DMS114 treated with DMSO at 0.1 percent for 48 hours (cell line): ENCODE measurements around the gene RBM19.
A peak's percentile ranks its signal among the peaks of the same experiment; 100 is the strongest.

Experiments used
- DNase-seq: peaks from one replicate; lab custom pipeline; 2025; ENCODE audit not compliant: unreplicated experiment; lab: John Stamatoyannopoulos, UW

RBM19 gene

GRCh38 chr12:113990250-113991223 is 24.4 kb upstream of the RBM19 start:
- DNase-seq = no peak

DNA sequence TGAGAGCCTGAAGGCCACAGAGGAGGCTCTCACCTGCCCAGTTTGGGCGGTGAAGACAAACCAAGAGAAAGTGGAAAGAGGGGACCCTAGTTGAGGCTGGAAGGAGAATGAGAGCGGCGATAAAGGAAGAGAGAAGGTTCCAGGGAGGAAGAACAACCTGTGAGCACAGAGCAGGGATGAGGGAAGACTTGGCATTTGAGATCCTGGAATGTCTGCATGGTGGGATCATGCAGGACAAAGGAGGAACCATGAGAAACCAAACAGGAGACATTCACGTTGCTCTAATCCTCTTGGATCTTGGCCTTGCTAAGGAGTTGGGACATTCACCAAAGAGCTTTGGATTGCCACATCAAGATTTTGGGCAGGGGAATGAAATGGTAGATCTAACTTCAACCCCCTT is 22.9 kb upstream of the RBM19 start:
- no peak for DNase-seq

DNA sequence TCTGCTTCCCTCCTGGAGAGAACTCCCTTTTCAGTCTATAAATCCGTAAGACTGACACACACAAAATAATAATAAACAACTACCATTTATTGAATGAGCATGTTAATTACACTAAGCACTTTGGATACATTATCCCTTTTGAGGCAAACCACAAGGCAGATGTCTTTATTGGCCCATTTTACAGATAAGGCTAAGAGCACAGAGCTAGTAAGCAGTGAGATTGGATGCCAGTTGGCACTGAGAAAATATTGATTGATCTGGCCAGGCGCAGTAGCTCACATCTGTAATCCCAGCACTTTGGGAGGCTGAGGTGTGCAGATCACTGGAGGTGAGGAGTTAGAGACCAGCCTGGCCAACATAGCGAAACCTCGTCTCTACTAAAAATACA is 21.9 kb upstream of the RBM19 start:
- DNase-seq = no peak

- no peak for DNase-seq
Measured at GRCh38 chr12:113987261-113988063, 21.3 kb upstream of the RBM19 start.

DNA sequence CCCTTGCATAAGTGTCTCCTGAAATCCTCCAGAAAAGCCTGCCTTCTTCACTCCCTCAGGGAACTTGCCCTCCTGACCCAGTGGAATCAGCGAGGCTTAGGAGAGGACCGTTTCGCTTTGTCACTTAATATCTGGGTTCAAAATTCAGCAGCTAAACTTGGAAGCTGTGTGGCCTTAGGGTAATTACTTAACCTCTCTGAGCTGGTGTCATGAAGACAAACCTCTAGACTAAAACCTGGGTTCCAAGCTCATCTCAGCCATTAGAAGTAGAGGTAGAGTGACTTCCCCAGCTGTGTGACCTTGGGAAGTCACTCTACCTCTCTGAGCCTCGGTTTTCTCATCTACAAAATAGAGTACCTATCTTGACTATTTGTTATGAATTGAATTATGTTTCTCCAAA is 18.3 kb upstream of the RBM19 start:
- no peak for DNase-seq

DNA sequence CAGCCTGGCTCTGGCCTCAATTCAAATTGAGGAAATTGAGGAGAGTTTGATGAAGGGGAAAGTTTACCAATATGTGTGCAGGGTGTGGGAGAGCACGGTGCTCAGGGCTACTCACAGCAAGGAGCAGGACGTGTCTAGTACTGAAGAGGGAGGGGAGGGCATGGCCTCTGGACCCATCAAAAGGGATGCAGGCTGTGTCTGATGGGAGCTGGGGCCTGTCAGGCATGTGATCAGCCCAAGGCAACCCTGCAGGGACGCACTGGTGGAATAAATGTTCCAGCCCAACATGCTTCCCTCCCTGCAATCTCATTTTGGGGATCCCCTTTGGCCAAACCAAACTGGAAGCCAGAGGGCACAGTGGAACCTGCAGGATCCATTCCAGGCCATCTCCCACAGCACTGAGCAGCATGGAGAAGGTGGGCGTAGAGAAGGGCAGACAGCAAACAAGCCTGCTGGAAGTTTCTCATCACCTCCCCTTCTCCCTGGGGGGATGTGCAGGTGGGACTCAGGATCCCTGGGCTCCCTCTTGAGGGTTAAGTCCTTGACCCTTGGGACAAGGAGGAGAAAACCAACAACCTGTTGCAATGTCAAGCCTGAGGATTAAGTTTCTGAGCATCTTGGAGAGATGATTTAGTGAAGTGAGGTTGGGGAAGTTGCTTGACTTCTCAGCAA is 17.8 kb upstream of the RBM19 start:
- no peak for DNase-seq

DNA sequence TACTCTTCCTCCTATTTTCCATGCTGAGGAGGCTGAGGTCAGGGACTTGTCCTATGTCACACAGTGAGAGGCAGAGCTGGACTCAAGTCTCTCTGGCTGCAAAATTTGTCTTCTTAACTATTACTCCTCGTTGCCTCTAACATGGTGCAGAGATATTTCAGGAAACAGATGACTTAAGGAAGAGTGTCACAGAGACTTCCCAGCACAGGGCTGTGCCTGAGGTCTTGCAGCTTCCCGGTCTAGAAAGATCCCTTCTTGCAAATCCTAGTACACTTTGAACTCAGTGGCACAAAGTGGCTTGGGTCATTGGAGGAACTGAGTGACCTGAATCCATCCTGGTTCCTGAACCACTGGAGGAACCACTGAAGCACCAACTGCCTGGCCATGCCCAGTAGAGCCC is 17.1 kb upstream of the RBM19 start:
- no peak for DNase-seq

DNA sequence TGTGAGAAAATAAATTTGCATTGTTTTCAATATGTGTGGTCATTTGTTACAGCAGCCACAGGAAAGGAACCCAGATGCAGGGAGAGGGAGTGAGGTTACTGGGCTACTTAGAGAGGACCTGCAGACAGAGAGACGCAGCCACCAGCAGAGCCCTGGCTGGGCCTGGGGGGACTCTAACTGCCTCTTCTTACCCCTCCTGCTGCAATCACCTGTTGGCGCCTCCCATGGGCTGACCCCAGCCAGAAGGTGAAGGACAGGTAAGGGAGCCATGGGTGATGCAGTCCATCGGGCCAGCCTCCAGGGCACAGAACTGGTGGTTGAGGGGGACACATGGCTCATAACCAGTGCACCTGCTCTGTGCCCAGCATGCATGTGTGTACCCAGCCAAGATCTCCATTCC is 15.8 kb upstream of the RBM19 start:
- no peak for DNase-seq

- peak; percentile 51 for DNase-seq
Measured at GRCh38 chr12:113980537-113981337, 14.6 kb upstream of the RBM19 start.

DNA sequence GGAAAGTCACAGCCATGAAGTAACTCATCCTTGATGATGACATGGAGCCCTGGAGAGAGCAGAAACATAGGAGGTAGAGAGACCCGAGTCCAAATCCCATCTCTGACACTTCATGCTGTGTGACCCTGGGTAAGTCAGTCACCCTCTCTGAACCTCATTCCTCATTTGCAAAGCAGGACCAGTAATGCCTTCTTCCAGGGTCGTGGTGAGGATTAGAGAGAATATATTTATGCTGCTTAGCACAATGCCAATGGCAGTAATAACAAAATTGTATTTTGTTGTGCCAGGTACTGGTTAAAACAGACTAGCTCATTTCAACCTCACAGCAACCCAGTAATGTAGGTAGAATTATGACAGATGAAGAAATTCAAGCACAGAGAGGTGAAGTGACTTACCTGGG is 13.9 kb upstream of the RBM19 start:
- DNase-seq = no peak

DNA sequence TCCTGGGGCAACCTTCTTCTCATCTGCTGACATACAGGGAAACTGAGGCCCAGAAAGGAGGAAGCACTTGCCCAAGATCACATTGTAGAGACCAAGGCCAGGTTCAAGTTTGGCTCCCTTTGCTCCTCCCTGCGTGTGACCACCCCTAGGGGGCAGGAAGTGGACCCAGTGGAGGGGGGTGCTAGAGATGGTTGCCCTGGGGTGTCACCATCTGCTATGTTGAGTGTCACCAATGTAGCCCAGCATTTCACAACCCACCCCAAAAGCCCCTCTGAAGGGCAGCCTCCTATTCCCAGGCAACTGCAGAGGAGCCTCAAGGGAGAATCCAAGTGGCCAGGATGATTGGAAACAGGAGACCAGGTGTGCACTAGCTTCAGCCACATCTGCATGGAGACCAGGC is 12.0 kb upstream of the RBM19 start:
- DNase-seq = no peak

DNA sequence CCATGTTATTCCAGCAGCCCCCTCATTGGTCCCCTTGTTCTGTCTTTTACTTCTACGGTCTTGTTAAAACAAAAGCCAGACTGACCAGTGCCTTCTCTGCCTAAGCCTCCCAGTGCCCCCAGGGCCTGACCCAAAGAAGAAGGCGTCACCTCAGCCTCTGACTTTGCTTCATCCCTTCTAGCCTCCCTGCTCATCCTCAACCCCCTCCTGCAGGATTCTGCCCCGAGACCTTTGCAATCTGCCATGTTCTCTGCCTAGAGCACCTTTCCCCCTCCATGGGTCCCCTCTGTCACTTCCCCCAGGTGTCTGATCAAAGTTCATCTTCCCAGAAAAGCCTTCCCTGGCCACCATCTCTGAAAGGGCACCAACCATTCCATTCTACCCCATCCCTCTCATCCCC is 7.9 kb upstream of the RBM19 start:
- no peak for DNase-seq

DNA sequence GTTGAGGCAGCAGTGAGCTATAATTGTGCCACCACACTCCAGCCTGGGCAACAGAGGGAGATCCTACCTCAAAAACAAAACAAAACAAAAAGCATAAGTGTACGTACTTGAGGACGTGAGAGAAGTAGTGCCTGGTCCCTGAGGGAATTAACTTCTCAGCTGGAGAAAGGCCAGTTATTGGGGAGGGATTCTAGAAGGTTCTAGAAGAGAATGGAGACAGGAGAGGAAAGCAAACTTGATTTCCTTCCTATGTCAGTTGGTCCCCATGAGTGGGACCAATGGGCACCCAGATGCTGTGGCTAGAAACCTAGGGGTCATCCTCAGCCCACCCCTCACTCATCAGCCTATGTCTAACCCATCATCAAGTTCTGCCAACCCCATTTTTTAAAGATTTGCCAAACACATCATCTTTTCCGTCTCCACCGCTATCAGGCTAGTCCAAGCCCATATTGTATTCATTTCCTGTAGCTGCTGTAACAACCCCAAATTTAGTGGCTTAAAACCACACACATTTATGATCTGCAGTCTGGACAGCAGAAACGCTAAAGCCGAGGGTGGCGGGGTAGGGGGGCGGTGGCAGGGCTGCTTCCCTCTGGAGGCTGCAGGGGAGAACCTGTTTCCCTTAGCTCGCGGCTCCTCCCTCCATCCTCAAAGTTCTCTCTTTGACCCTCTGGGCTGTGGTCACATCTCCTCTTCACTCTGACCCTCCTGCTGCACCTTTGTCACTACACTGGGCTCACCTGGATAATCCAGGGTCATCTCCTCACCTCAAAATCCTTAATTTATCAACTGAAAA is 7.2 kb upstream of the RBM19 start:
- no peak for DNase-seq

GRCh38 chr12:113971392-113971791 is 5.3 kb upstream of the RBM19 start:
- DNase-seq = no peak

DNA sequence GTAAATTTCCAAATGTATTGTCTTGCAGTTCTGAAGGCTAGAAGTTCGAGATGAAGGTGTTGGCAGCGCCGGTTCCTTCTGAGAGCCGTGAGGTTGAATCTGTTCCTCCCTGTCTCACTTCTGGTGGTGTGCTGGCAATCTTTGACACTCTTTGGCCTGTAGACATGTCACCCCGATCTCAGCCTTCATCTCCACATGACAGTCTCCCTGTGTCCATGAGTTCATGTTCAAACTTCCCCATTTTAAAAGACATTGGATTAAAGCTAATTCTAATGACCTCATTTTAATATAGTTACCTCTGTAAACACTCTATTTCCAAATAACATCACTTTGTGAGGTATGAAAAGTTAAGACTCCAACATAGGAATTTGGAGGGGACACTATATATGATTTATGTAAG is 4.1 kb upstream of the RBM19 start:
- no peak for DNase-seq

DNA sequence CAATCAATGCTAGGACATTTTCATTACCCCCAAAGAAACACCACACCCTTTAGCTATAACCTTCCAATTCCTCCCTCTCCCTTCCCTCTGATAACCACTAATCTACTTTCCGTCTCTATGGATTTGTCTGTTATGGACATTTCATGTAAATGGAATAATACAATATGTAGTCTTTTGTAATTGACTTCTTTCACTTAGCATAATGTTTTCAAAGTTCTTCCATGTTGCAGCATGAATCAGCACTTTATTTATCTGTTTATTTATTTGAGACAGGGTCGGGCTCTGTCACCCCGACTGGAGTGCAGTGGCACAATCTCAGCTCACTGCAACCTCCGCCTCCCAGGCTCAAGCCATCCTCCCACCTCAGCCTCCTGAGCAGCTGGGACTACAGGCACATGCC is 1.2 kb upstream of the RBM19 start:
- DNase-seq = no peak

- DNase-seq = no peak
Measured at GRCh38 chr12:113962733-113963132, 3.4 kb downstream of the RBM19 start.

GRCh38 chr12:113961921-113962710 is 4.0 kb downstream of the RBM19 start:
- DNase-seq = no peak

- DNase-seq = no peak
Measured at GRCh38 chr12:113960030-113960429, 6.1 kb downstream of the RBM19 start.
